Upper lobe of right lung (tissue), 1 donor: ENCODE measurements around the gene DOP1A. TPM values are rescaled to one million over a fixed set of nuclear protein-coding genes. Genes with fewer than 3 reads are reported as not detected.

Source experiments
- ATAC-seq: fragments of 200-7000 bp; cut with Tn5 transposase; one replicate; pipeline ENCODE4 v1.9.1; 2020; ENCODE audit warnings: mild to moderate bottlenecking, moderate library complexity
- DNase-seq: peaks from one replicate; pipeline ENCODE4 v3.0.0-alpha.2; 2020
- H3K27ac ChIP-seq: fragments of 200-600 bp; one replicate; pipeline ENCODE4 v1.8.0; 2022
- H3K27me3 ChIP-seq: fragments of 200-600 bp; one replicate; pipeline ENCODE4 v1.8.0; 2022; ENCODE audit warnings: mild to moderate bottlenecking
- H3K36me3 ChIP-seq: fragments of 200-600 bp; one replicate; pipeline ENCODE4 v1.8.0; 2022
- H3K4me1 ChIP-seq: fragments of 200-600 bp; one replicate; pipeline ENCODE4 v1.8.0; 2022
- H3K4me3 ChIP-seq: fragments of 200-600 bp; one replicate; pipeline ENCODE4 v1.8.0; 2022; ENCODE audit warnings: mild to moderate bottlenecking
- H3K9me3 ChIP-seq: fragments of 200-600 bp; one replicate; pipeline ENCODE4 v1.8.0; 2022
- CTCF ChIP-seq: fragments of 200-600 bp; IDR thresholded peaks from one replicate; pipeline ENCODE4 v1.8.0; 2022; ENCODE audit warnings: antibody characterized with exemption
- intact Hi-C: fragments of 100-400 bp; cut with DNase I; formaldehyde crosslinking; loops from one replicate; pipeline ENCODE4 v1.11.0; 2022
- total RNA-seq: library from RNA; stranded (reverse); fragmentation: NEBNext Ultra II Directional; extraction: Animal tissue kit (Norgen Biotek cat#: 25700); gene quantifications from one replicate; pipeline ENCODE4 v1.2.1, GENCODE V29; 2021
- donor health status: DM: no; HTN: yes; CAD: no; lungs with severe emphysema.

Gene DOP1A
- total RNA-seq, 1 donor from 2014 or later: 26.4 TPM

GRCh38 chr6:83119742-83120300 is 52.4 kb downstream of the DOP1A start:
- Histone ChIP-seq H3K4me3 (no peak overlapping the region), H3K36me3 (peaks cover 50% of the 10 kb centered on the region), H3K27me3 (no peaks in the 10 kb centered on the region), H3K9me3 (no peaks in the 10 kb centered on the region), H3K4me1 (no peaks in the 10 kb centered on the region), H3K27ac (no peak overlapping the region)
- ATAC-seq: no peak
- intact Hi-C loops: no loop called here
- no peak for TF ChIP-seq CTCF
- no peak for DNase-seq

DNA sequence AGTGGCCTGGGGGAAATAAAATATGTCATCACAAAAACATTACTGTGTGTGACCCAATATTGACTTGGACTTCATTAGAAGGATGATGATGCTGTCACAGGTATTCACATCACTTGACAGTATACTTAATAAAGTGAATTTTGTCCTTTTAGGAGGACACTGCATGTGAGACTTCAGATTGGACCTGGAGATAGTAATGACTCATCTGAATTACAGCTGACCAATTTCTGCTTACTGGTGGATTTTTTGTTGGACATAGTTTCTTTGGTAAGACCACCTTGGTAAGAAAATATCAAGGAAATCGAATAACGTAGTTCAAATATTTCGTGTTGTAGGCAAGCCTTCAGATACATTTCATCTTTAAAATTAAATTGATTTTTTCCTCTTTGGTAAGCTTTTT is 57.1 kb downstream of the DOP1A start:
- ATAC-seq: no peak
- no peak overlapping the region for H3K4me3 ChIP-seq
- no peak for TF ChIP-seq CTCF
- intact Hi-C loops: no loop called here
- no peak for DNase-seq
- H3K4me1 ChIP-seq: no peaks in the 10 kb centered on the region
- no peak overlapping the region for H3K27ac ChIP-seq
- peaks cover 88% of the 10 kb centered on the region for H3K36me3 ChIP-seq
- no peaks in the 10 kb centered on the region for H3K27me3 ChIP-seq
- no peaks in the 10 kb centered on the region for H3K9me3 ChIP-seq

DNA sequence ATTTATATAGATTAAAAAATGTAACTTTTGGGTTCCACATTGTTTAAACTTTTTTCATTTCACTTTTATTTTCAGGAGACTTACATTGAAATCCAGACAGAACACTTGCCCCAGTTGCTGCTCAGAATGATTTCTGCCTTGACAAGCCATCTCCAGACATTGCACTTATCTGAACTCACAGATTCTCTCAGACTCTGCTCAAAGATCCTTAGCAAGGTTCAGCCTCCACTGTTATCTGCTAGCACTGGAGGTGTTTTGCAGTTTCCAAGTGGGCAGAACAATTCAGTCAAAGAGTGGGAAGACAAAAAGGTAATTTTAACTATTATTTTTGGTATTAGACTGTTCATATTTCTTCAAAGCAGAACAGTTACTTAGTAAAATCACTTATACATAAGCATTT is 58.0 kb downstream of the DOP1A start:
- DNase-seq: no peak
- no peak for TF ChIP-seq CTCF
- no peak overlapping the region for H3K27ac ChIP-seq
- no peak for ATAC-seq
- H3K9me3 ChIP-seq: no peaks in the 10 kb centered on the region
- peaks cover 88% of the 10 kb centered on the region for H3K36me3 ChIP-seq
- no peak overlapping the region for H3K4me3 ChIP-seq
- no peaks in the 10 kb centered on the region for H3K27me3 ChIP-seq
- intact Hi-C loops: no loop called here
- no peaks in the 10 kb centered on the region for H3K4me1 ChIP-seq

DNA sequence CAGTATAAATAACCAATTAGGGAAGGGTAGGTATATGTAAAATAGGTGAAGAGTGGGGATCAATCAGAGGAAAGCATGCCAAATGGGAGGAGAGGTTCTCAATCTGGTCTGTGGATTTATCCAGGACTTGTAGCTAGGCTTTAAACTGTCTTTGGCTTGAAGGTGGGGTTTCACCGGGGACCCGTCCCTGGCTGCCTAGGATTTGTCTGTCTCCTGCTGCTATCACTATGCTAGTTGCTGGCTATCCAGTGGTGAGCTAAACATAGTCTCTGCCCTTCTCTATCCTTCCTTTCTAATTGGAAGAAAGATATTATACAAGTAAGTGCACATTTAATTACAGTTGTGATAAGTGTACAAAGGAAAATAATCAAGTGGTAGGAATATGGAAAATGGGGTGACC is 58.8 kb downstream of the DOP1A start:
- Histone ChIP-seq H3K4me3 (no peak overlapping the region), H3K9me3 (no peaks in the 10 kb centered on the region), H3K4me1 (no peaks in the 10 kb centered on the region), H3K27ac (no peak overlapping the region), H3K27me3 (no peaks in the 10 kb centered on the region), H3K36me3 (peaks cover 87% of the 10 kb centered on the region)
- intact Hi-C loops: no loop called here
- ATAC-seq (no peak), DNase-seq (no peak)
- TF ChIP-seq CTCF: no peak

DNA sequence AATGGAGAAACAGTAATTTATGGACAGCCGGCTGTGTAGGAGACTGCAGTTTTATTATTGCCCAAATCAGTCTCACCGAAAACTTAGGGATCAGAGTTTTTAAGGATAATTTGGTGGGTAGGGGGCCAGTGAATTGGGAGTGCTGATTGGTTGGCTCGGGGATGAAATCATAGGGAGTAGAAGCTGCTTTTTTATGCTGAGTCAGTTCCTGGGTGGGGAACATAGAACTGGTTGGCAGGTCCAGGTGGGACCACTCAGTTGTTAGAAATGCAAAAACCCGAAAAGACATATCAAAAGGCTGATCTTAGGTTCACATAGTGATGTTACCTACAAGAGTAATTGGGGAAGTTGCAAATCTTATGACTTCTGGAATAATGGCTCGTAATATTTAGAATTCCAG is 59.3 kb downstream of the DOP1A start:
- Histone ChIP-seq H3K4me3 (no peak overlapping the region), H3K27me3 (no peaks in the 10 kb centered on the region), H3K27ac (no peak overlapping the region), H3K4me1 (no peaks in the 10 kb centered on the region), H3K36me3 (peaks cover 88% of the 10 kb centered on the region), H3K9me3 (no peaks in the 10 kb centered on the region)
- intact Hi-C loops: no loop called here
- no peak for ATAC-seq
- DNase-seq: no peak
- no peak for TF ChIP-seq CTCF

DNA sequence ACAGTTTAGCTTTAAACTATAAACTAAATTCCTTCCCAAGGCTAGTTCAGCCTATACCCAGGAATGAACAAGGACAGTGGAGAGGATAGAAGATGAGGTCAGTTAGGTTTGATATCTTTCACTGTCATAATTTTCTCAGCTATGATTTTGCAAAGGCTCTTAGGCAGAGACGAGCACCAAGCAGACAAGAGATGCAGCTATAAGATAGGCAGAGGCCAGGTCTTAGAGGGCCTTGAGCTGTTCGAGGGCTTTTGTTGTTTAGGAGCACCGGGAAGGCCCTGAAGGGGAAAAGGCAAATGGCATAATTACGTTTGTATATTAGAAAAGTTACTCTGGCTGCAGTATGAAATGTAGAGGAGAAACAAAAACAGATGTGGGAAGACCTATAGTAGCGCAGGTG is 59.8 kb downstream of the DOP1A start:
- no peak overlapping the region for H3K4me3 ChIP-seq
- ATAC-seq (no peak), DNase-seq (no peak)
- H3K9me3 ChIP-seq: no peaks in the 10 kb centered on the region
- intact Hi-C loops: no loop called here
- H3K27me3 ChIP-seq: no peaks in the 10 kb centered on the region
- TF ChIP-seq CTCF: no peak
- no peak overlapping the region for H3K27ac ChIP-seq
- no peaks in the 10 kb centered on the region for H3K4me1 ChIP-seq
- H3K36me3 ChIP-seq: peaks cover 88% of the 10 kb centered on the region
